HG02623 (cell line): ENCODE data around the gene SLC5A6.
"Not testable (repeated sequence)": the region's sequence is repeated elsewhere in the genome, so short reads cannot be mapped to it uniquely, and the experiment has no call there.

Source experiments
- ATAC-seq: cut with Tn5 transposase; IDR thresholded peaks from one replicate; pipeline ENCODE4 v1.9.1; 2021; ENCODE audit warnings: moderate library complexity; ENCODE audit not compliant: unreplicated experiment

SLC5A6 gene

DNA sequence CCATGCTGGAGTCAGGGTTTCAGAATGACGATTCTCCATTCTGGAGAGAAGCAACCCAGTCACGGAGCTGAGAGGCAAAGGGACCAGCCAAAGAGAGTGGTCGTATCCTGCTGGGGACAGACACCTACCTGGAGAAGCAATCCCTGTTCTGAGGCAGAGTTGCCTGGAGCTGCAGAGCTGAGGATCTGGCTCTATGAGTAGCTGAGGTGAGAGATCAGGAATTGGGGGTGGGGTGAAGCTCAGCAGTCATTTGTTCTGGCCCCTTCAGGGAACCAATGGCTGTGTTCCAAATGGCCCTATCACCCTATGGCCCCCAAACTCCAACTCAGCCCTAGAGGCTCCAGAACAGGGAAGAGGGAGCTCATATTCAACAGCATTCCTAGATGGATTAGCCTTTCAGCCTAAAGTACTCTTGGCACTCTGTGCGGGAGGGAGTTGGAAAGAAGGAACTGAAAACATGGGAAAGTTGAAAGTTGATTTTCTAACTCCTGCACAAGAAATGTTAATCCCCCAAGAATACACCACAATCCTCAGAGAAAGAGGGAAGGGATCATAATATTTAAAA, 3.5 kb downstream of the SLC5A6 start:
- no peak for ATAC-seq

DNA sequence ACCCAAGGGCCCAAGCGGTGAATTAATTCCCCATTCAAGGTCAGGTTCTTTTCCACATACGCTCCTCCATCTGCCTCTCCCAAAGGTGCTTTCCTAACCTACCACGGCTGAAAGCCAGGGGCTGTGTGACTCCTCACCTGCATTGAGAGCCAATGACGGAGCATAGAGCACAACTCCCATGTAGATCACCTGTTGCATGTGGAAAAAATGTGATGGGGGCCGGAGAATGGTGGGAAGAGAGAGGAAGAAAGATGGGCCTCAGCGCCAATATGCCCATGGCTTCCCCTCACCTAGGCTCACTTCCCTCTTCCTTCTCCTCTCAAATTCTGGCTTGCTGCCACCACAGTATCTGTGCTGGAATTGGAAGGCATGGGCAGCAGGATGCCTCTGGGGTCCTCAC, 5.7 kb downstream of the SLC5A6 start:
- no peak for ATAC-seq

GRCh38 chr2:27205206-27205605, 6.9 kb downstream of the SLC5A6 start:
- no peak for ATAC-seq

DNA sequence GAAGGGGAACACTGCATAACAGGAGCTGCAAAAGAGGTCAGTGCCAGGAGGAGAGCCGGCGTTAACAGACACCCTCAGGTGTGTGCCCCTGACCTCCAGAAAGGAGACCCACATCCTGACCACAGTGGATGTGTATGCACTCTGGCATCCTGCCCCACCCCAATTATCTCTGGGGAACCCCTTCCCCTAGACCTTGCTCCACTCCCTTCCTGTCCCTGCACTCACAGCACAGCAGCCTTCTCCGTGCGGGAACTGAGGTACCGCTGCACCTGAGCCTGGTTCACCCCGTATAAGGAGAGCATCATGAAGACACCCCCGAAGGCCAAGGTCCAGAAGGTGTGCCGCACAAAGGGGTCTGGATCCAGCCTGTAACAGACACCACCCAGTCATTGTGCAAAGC, 7.5 kb downstream of the SLC5A6 start:
- no peak for ATAC-seq

DNA sequence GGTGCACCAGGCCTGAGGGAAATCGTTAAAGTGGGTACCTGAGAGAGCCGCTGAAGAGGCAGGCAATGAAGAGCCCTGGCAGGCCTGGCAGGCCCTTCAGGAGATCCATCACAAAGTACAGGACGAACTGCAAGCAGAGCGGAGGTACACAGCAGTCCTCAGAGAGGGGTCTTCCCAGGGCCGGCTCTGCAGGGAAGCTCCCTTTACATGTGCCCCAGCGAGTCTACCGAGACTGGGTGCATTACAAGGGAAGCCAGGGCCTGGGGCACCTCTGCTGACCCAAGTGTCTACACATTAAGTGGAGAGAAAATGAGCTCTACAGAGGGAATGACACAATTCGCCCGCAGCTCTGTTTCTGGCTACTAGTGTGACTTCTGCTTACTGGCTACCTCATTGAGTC, 8.3 kb downstream of the SLC5A6 start:
- no peak for ATAC-seq

DNA sequence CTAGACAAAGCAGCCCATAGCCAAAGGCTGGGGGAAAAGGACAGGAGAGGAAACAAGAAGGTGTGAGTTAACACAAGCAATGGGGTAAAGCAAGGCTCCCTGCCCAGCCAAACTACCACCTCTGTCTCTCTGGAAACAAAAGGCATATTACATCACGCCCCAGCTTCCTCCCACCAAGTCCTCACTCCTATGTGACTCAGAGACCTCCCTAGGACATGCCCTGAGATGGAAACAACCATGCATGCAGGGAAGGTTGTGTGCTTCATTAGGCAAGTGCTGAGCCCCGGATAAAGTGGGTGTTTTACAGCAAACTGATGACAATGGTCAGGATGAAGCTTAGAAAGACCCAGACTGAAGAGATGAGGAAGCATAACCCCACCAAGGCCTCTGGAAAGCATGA, 9.2 kb downstream of the SLC5A6 start:
- ATAC-seq, result no peak

DNA sequence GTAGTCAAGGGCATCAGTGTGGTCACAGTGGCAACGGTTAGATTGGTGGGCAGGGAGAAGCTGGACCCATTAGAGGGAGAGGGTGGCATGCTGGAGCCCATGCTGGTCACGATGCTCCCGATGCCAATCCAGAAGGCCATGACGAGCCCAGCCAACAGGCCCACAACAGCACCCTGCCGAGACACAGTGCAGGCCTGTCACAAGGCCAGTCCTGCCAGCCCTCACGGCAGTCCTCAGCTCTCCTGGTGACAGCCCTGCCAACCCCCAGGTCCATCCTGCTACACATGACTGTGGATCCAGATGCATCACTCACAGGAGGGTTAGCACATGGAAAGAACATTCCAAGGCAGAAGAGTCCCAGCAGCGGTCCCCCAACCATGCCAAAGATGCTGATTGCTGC, 10.4 kb downstream of the SLC5A6 start:
- ATAC-seq, result no peak

- ATAC-seq, result no peak
These were observed 12.8 kb downstream of the SLC5A6 start for GRCh38 chr2:27199241-27199640.

- ATAC-seq, result no peak
These were observed 13.4 kb downstream of the SLC5A6 start for GRCh38 chr2:27198627-27199026.

DNA sequence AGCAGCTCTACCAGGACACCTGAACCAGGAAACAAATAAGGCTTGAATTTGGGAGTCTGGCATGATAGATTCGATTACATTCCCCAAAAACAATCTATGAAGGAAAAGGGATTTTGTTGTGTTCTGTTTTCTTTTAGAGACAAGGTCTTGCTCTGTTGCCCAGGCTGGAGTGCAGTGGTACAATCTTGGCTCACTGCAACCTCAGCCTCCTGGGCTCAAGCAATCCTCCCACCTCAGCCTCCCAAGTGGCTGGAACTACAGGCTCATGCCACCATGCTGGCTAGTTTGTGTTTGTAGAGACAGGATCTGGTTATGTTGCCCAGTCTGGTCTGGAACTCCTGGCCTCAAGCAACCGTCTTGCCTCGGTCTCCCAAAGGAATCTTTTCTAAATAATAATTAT, 14.0 kb downstream of the SLC5A6 start:
- ATAC-seq, result not testable (repeated sequence)

DNA sequence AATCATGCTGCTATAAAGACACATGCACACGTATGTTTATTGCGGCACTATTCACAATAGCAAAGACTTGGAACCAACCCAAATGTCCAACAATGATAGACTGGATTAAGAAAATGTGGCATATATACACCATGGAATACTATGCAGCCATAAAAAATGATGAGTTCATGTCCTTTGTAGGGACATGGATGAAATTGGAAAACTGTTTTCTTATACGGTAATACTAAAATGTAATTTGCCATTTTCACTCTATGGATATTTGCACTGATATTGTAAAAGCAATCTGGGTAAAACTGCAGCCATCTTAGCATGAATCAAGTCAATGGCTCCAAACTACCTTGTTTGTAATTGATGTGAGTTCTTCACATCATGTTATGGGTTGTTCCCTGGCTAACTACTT, 16.3 kb downstream of the SLC5A6 start:
- ATAC-seq, result not testable (repeated sequence)

DNA sequence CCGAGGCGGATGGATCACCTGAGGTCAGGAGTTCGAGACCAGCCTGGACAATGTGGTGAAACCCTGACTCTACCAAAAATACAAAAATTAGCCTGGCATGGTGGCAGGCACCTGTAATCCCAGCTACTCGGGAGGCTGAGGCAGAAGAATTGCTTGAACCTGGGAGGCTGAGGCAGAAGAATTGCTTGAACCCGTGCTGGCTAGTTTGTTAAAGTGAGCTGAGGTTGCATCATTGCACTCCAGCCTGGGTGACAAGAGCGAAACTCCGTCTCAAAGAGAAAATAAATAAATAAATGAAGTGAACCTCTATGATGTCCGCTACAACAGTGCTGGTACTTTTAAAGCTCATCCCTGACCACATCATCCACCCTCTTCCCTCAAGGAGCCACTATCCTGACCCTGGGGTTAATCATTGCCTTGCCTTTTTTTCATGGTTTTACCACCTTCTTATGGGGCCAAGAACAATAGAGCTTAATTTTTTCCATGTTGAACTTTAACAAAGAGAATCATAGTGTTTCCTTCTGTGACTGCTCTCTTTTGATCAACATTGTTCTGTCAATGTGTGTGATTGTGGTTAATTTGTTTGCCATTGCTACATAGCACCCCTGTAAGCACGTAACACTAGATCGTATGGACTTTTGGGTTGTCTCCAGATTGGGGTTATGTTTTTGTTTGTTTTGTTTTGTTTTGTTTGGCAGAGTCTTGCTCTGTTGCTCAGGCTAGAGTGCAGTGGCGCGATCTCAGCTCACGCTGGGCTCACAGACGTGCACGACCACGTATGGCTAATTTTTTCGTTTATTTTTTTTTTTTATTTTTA, 17.3 kb downstream of the SLC5A6 start:
- ATAC-seq, result no peak

GRCh38 chr2:27191070-27191829, 20.8 kb downstream of the SLC5A6 start:
- no peak for ATAC-seq

DNA sequence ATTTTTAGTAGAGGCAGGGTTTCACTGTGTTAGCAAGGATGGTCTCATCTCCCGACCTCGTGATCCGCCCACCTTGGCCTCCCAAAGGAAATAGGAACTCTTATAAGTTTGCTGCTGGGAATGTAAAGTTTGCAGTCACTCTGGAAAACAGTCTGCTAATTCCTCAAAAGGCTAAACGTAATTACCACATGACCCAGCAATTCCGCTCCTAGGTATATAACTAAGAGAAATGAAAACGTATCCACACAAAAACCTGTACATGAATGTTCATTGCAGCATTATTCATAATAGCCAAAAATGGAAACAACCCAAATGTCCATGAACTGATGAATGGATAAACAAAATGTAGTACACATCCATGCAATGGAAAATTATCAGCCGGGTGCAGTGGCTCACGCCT, 22.1 kb downstream of the SLC5A6 start:
- no peak for ATAC-seq

- ATAC-seq, result no peak
These were observed 25.3 kb downstream of the SLC5A6 start for GRCh38 chr2:27186613-27187345.

- no peak for ATAC-seq
These were observed 26.6 kb downstream of the SLC5A6 start for GRCh38 chr2:27185331-27186026.

GRCh38 chr2:27184115-27184514, 28.0 kb downstream of the SLC5A6 start:
- ATAC-seq, result no peak

- no peak for ATAC-seq
These were observed 29.7 kb downstream of the SLC5A6 start for GRCh38 chr2:27182346-27182745.

DNA sequence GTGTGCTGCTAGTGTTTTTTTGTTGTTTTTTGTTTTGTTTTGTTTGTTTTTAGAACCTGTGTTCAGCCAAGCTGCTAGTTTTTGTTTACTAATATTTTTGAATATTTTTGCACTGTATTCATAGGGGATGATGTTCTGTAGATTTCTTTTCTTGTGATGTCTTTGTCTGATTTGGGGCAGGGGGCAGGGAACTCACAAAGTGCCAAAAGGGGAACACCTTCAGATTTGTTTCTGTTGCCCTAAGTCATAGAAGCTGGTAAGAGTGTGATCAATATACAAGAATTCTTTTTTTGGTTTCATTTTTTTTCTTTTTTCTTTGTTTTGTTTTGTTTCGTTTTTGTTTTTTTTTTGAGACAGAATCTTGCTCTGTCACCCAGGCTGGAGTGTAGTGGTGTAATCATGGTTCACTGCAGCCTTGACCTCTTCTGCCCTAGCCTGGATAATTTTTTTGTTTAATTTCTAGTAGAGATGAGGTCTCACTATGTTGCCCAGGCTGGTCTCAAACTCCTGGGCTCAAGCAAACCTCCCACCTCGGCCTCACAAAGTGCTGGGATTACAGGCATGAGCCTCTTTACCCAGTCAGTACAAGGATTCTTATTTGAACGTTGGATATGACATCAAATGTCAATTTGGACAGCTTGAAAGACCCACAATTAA, 32.6 kb downstream of the SLC5A6 start:
- ATAC-seq, result no peak

DNA sequence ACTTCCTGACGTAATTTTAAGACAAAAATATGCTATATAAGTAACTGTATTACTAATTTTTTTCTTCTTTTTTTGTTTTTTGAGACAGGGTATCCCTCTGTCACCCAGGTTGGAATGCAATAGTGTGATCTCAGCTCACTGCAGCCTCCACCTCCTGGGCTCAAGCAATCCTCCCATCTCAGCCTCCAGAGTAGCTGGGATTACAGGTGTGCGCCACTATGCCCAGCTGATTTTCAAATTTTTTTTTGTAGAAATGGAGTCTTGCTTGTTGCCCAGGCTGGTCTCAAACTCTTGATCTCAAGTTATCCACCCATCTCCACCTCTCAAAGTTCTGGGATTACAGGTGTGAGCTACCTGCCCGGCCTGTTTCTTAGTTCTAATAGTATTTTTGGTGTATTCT, 33.6 kb downstream of the SLC5A6 start:
- ATAC-seq, result no peak
